GM18505 (cell line): ENCODE data around the gene HMCN2.

Experiments used
- ATAC-seq: cut with Tn5 transposase; IDR thresholded peaks from one replicate; pipeline ENCODE4 v1.9.1; 2021; ENCODE audit not compliant: unreplicated experiment
- POLR2A ChIP-seq: IDR thresholded peaks from 4 replicates; pipeline ENCODE4 v1.6.1; 2011; ENCODE audit warnings: borderline replicate concordance; ENCODE audit not compliant: insufficient read depth, insufficient read length; ENCODE audit errors: extremely low read depth

HMCN2 gene

GRCh38 chr9:130382096-130382495, 116.5 kb downstream of the HMCN2 start:
- no peak for ATAC-seq
- TF ChIP-seq POLR2A: no peak

- no peak for ATAC-seq
- TF ChIP-seq POLR2A: no peak
Observed at GRCh38 chr9:130382636-130383349, 117.2 kb downstream of the HMCN2 start.

- TF ChIP-seq POLR2A: no peak
Observed at GRCh38 chr9:130383350-130383715, 117.8 kb downstream of the HMCN2 start.

GRCh38 chr9:130383979-130384676, 118.6 kb downstream of the HMCN2 start:
- no peak for ATAC-seq

More at GRCh38 chr9:130383350-130383715, 117.8 kb downstream of the HMCN2 start:
- no peak for ATAC-seq

GRCh38 chr9:130385257-130385656, 119.7 kb downstream of the HMCN2 start:
- TF ChIP-seq POLR2A: no peak

More at GRCh38 chr9:130383979-130384676, 118.6 kb downstream of the HMCN2 start:
- TF ChIP-seq POLR2A: no peak

GRCh38 chr9:130387398-130387797, 121.8 kb downstream of the HMCN2 start:
- no peak for ATAC-seq
- TF ChIP-seq POLR2A: no peak

More at GRCh38 chr9:130385257-130385656, 119.7 kb downstream of the HMCN2 start:
- no peak for ATAC-seq

GRCh38 chr9:130387905-130388304, 122.3 kb downstream of the HMCN2 start:
- TF ChIP-seq POLR2A: no peak

GRCh38 chr9:130390390-130390789, 124.8 kb downstream of the HMCN2 start:
- ATAC-seq: no peak
- TF ChIP-seq POLR2A: no peak

More at GRCh38 chr9:130387905-130388304, 122.3 kb downstream of the HMCN2 start:
- ATAC-seq: no peak

GRCh38 chr9:130390986-130391385, 125.4 kb downstream of the HMCN2 start:
- TF ChIP-seq POLR2A: no peak

GRCh38 chr9:130391866-130392265, 126.3 kb downstream of the HMCN2 start:
- no peak for TF ChIP-seq POLR2A
- no peak for ATAC-seq

More at GRCh38 chr9:130390986-130391385, 125.4 kb downstream of the HMCN2 start:
- ATAC-seq: no peak

- ATAC-seq: no peak
- no peak for TF ChIP-seq POLR2A
Observed at GRCh38 chr9:130393681-130394071, 128.1 kb downstream of the HMCN2 start.

- no peak for ATAC-seq
- no peak for TF ChIP-seq POLR2A
Observed at GRCh38 chr9:130394320-130394719, 128.8 kb downstream of the HMCN2 start.

GRCh38 chr9:130394814-130395470, 129.4 kb downstream of the HMCN2 start:
- ATAC-seq: no peak
- no peak for TF ChIP-seq POLR2A
